ENCODE data around the gene SLC2A11.

SLC2A11 gene

DNA sequence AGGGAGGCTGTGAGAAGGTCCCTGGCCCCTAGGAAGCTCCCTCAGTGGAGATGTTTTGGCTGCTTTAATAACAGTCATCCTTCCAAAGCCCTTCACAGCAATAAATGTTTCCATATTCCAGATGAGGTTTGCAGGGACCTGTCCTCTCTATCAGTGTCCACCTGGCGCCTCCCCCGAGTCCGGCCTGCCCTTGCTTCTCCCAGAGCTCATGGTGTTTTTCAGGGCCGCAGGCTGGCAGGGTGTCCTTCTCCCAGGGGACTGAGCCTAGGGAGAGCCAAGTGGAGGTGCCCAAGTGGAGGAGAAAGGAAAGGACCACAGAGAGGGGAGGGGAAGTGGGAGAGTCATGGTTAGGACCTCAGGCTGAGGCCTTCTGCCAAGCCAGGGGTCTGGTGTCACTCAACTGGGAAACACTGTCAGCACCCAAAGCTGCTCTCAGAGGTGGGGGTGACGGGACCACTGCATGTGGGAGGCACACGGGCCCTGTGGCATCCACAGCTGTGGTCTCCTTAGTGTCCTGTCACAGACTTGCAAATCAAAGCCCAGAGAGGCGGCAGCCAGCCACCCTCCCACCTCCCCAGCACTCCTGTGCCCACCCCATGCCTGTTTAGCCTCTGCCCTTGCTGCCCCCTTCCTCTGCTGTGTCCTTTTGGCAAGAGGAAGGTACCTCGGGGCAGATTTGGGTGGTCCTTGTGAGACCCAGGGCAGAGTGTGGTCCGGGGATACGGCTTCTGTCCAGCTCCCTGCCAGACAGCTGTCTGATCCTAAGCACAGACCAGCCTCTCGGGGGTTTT, 25.3 kb upstream of the SLC2A11 start:
- no peak for DNase-seq (ENCODE audit: low read depth in 2 of 2)

DNA sequence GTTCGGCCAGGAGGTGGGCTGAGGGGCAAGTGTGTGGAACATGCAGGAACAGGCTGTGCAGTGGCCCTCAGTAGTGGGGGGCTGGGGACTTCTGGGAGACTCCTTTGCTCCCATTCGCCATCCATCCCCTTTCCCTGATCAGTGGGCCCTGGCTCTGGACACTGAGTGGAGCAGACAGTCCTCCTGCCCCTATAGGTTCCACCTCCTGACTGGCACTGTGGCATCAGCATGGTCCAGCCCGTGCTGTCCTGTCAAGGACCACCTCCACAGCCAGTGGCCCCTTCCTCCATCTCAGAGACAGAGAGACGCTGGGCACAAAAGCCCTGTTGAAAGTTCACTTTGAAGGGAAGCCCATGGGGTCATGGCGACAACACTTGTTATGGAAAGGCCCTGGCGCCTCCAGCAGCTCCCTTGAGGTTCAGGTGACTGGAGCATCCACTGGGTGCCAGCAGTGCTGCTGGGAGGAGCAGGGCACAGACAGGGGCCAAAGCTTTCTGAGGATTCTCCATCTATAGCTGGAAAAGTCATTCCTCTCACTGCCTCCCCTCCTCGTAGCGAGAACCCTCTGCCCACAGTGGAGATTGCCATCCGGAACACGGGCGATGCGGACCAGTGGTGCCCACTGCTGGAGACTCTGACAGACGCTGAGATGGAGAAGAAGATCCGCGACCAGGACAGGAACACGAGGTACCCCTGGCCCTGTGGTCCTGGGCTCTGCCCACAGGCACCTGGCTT, 24.5 kb upstream of the SLC2A11 start:
- DNase-seq (ENCODE audit: low read depth in 2 of 2): no peak

DNA sequence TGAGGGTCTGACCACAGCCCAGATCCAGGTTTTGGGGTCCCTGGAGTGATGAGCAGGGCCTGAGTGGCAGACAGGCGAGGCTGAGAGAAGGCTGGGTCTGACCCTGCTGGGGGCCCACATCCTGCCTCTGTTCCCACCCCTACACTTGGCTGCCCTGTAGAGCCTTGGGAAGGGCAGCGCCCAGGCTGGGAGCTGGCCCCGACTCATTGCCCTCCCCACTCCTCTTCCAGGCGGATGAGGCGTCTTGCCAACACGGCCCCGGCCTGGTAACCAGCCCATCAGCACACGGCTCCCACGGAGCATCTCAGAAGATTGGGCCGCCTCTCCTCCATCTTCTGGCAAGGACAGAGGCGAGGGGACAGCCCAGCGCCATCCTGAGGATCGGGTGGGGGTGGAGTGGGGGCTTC, 23.8 kb upstream of the SLC2A11 start:
- DNase-seq (ENCODE audit: low read depth in 2 of 2): no peak

DNA sequence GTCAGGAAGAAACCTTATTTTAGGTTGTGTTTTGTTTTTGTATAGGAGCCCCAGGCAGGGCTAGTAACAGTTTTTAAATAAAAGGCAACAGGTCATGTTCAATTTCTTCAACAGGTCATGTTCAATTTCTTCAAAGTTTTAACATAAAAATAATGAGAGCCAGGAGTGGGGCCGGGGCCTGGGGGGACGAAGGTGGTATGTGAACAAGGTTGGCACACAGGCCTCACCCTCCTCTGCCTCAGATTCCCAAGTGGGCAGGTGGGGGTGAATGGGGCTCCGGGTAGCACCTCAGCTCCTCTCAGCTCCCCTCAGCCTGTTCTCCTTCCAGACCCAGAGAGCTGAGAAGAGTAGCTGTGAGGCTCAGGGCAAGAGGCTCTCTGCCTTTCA, 23.3 kb upstream of the SLC2A11 start:
- no peak for DNase-seq (ENCODE audit: low read depth in 2 of 2)

DNA sequence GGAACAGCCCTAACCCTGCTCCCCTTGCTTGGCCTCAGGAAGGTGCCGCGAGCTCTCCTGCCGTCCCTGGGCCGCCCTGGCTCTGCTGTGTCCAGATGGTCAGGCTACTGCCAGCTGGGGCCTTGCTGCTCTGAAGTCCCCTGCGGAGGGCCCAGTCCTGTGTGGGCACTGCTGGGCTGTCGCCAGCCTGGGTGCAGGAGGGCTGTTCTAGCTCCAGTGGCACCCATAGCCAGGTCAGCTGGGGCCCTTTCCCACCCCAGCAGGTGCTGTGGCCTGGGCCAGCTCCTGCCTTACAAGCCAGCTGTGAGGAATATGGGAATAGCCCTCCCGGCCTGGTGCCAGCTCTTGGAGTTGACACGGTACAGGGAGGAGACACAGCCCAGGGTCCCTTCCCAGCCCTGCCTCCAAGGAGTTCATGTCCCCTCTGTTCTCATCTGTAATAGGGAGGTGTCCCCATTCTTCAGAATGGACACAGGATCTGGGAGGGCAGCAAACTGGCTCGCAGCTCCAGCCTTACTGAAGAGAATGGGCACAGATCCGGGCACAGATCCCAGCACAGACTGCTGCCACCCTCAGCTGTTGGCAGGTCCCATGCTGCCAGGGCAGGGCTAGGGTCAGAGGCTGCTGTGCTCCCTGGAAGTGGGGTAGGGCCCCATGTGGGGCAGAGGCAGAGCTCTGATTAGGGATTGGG, 22.7 kb upstream of the SLC2A11 start:
- DNase-seq (ENCODE audit: low read depth in 2 of 2): no peak

DNA sequence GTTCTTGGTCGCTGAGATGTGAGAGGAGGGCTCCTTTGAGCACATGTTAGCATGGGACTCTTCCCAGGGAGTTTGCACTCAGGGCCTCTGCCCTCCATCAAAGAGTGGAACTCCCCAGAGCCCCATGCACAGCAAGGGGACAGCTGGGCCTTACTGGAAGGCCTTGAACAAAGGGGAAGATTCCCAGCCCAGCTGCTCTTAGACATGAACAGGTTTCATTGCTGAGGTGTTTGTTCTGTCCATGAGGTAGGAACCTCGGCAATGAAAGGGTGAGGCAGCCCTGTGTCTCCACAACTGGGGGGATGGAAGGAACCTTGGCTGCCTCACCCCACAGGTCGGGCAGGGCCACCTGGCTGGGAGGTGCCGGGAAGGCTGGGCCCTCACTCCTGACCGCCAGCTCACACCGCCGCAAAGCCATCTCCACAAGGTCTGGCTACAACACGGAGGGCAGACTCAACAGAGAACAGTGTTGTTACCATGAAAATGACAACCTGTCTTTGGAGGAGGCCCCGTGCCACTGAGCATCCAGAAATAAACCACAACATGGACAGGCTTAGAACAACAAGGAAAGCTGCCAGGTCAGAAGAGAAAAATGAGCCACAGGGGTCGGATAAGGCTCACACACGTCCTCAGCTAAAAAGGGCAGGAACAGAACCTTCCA, 22.1 kb upstream of the SLC2A11 start:
- DNase-seq (ENCODE audit: low read depth in 2 of 2): no peak

DNA sequence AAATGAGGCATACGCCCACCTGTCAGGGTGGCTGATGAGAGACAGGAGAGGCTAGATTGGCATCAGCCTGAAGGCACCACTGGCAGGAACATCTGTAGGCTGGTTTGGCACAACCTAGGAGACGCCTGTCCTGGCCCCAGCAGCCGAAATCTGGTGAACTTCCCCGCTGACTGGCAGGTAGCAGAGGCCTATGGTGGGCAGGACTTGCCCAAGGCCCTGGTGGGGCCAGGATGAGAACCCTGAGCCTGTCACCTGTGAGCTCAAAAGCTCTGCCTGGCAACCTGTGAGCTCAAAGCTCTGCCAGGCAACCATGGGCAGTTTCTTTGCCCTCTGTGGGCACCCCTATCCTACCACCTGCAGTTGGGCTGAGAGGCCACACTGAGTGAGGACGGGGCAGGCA, 21.4 kb upstream of the SLC2A11 start:
- no peak for DNase-seq (ENCODE audit: low read depth in 2 of 2)

DNA sequence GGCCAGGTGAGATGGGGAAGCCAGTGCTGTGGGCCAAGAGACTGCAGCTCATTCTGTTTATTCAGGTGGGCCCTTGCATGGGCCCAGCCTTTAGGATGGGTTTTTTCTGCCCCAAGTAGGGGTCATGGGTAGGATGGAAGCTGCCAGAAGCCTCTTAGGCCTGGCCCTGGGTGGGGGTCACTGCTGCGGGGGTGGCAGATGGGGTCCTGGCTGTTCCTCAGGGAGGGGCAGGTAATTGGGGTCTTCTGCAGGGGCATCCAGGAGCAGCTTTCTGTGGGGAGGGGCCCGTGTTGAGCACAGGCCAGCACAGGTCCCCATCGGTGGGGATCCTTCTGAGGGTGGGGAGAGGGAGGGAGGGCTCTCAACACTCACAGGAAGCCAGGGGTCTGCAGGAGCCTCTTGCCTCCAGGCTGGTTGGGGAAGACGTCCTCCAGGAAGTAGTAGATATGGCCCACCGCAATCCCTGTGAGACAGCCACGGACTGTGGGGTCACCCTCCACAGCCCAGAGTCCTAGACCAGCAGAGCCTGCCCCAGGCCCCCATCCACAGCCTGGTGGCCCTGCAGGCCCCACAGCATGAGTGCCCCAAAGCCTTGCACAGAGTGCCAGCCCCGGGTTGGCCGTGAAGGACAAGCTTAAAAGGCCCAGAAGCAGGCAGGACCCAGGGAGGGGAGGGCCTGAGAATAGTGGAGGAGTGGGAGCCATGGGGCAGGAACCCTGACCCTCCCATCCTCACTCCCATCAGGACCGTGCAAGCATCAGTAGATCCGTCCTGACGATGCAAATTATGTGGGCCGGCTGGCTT, 20.8 kb upstream of the SLC2A11 start:
- no peak for DNase-seq (ENCODE audit: low read depth in 2 of 2)

DNA sequence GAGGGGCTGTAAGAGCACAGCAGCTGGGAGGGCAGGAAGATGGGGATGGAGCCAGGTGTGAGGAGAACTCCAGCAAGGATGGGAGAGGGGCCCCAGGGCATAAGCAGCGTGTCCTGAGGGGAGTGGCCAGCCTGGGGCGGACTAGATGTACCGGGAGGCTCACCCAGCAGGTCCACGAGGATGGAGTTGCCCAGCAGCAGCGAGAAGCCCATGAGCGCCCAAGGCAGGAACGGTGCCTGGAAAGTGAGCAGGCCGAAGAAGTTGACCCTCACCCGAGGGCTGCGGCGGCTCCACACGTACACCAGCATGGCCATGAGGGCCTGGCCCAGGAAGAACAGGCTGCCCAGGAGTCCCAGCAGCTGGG, 20.2 kb upstream of the SLC2A11 start:
- no peak for DNase-seq (ENCODE audit: low read depth in 2 of 2)

DNA sequence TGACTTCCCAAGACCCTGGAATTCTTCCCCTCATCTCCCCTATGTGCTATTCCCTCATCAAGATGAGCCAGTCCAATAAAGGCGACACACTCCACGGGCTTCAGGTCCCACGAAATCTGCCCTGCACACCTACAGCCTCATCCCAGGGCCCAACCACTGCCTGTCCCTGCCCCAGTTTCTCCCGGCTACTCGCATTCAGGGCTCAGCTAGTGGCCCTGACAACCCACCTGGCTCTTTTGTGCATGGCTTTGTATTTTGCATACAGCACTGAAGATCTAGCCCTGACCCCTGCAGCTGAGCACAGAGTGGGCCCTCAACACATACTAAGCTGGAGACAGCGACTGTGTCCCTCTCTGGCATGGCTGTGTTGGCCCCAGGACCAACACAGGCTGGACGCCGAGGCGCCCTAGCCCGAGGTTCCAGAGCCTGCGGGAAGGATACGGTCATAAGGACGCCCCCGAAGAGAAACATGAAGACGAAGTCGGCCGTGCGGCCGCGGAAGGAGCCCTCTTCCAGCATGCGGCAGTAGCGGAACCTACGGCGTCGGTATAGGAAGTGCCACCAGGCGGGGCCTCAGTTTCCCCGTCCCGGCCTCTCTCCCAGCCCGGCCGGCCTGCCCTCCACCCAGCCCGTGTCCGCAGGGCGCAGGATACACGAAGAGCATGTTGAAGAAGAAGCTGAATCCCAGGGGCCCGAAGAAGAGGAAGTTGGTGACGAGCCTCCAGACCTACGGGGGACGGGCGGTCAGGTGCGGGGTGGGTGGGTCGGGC, 19.6 kb upstream of the SLC2A11 start:
- DNase-seq (ENCODE audit: low read depth in 2 of 2): no peak

DNA sequence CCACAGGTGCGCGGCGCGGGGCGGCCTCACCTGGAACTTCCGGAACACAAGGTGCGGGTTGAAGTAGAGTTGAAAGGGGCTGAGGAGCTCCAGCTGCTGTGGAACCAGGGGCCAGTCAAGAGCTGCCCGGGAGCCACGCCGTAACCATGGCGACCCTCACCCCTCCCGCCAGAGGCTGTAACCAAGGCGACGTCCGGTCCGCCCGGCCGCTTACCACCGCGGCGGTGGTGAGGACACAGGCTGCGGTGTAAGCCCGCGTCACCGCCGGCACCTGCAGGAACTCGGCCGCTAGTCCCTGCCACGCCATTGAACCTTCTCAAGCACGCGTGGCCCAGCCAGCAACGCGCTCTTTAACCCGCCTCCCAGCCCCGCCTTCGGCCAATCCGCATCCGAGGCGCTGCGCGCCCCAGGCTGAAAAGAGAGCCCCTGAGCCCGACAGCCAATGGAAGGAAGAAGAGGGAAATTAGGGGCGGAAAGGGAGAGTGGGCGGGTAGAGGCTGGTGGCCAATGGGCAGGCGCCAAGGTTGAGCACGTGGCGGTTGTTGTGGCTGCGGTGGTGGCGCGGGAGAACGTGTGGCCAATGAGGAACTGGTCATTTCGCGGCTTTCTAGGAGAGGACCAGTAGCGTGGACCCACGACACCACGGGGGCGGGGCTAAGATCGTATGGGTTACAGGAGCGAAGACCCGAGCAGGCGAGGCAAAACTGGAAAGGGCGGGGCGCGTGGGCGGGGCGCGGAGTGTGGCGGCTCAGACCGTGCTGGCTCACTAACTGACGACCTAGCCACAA, 18.8 kb upstream of the SLC2A11 start, which contains the start of gene DERL3:
Gene DERL3, minus strand, starts transcription at position 326 of the 788 bp plus-strand sequence. Its CDS starts 19 bp downstream, at position 307.
- DNase-seq (ENCODE audit: low read depth in 2 of 2): peak; percentile 92

DNA sequence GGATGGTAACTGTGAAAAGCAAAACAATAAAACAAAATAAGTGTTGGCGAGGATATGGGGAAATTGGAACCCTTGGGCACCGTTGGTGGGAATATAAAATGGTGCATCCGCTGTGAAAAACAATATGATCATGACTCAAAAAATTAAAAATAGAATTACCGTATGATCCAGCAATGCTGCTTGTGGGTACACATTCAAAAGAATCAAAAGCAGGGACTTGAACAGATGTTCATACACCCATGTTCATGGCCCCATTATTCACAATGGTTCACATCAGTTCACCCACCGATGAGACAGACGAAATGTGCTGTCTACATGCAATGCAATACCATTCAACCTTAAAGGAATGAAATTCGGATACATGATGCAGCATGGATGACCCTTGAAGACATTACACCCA, 17.6 kb upstream of the SLC2A11 start:
- DNase-seq (ENCODE audit: low read depth in 2 of 2): no peak

DNA sequence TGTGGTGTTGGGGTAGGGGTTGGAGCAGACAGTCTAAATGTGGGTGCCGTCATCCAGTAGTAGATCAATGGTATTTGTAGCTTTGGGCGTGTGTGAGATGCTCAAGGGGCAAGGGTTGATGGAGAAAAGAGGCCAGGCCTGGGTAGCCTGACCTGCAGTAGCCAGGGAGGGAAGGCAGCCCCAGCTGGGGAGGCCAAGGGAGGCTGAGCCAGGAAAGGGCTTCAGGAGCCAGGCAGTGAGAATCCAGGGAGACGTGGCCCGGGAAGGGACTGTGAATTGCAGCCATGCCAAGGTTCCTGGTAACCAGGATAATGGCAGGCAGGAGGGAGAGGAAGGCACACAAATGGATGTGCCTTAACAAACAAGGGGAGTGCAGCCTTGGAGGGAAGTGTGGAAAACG, 16.4 kb upstream of the SLC2A11 start:
- no peak for DNase-seq (ENCODE audit: low read depth in 2 of 2)

DNA sequence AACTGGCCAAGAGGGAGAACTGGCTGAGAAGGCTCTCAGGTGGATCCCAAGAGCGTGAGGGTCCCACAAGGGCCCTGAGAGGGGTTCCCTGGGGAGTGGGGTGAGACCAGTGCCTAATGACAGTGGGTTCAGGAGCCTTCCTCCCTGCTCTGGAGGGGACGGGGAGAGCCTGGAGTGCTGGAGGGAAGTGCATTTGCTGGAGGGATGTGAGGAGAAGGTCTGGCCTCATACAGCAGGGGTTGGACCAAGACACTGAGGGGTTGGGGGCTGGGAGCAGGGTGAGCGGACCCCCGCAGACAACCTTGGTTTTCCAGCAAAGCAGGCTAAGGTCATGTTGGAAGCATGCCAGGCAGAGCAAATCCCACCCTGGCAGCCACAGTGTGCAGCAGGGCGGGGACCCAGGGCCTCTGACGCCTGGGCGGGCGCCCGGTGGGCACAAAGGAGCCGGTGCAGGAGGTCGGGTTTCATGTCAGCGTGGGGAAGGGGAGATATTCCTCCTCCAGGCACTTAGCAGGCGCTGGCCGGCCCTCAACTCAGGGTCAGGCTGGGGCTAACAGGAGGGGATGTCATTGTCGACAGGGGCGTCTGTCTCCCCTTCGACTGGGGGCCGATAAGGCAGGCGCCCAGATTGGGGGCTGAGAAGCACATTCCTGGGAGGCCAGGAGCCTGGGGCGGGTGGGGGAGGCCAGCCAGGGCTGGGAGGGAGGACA, 15.8 kb upstream of the SLC2A11 start:
- no peak for DNase-seq (ENCODE audit: low read depth in 2 of 2)

DNA sequence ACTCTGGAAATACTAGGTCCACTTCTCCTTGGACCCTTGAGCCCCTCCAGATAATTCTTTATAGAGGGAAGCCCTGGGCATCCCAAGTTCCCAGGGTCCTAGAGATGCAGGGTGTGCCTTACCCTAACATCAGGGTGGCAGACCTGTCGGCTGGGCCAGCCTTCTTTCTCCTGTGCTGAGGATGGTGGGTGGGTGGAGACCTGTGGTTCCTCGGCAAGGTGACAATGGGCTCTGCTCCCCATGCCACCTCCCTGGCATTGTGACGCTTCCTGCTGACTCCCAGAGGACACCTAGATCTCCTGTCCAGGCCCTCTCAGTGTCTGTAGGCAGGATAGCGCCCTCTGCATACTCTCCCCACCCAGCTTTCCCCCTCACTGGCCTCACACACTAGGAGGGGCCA, 15.1 kb upstream of the SLC2A11 start:
- no peak for DNase-seq (ENCODE audit: low read depth in 2 of 2)

DNA sequence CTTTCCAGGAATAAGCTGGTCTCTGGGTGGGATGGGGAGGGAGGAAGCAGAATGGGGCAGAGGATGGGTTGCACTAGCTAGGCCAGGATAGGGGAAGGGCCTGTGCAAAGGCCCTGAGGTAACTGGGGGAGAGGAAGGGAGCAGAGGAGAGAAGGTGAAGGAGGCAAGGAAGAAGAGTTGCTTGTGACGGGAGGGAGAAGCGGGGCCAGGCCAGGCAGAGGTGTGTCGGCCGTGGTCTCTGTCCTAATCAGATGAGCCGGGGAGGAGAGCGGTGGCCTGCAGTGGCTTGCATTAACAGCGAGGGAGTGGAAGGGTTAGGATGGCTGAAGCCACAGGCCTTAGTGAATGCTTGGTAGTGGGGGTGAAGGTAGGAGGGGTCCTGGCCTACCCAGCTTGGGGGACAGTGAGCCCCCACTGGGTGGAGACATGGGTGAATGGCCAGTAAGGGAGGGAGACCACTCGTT, 12.9 kb upstream of the SLC2A11 start:
- DNase-seq (ENCODE audit: low read depth in 2 of 2): no peak

DNA sequence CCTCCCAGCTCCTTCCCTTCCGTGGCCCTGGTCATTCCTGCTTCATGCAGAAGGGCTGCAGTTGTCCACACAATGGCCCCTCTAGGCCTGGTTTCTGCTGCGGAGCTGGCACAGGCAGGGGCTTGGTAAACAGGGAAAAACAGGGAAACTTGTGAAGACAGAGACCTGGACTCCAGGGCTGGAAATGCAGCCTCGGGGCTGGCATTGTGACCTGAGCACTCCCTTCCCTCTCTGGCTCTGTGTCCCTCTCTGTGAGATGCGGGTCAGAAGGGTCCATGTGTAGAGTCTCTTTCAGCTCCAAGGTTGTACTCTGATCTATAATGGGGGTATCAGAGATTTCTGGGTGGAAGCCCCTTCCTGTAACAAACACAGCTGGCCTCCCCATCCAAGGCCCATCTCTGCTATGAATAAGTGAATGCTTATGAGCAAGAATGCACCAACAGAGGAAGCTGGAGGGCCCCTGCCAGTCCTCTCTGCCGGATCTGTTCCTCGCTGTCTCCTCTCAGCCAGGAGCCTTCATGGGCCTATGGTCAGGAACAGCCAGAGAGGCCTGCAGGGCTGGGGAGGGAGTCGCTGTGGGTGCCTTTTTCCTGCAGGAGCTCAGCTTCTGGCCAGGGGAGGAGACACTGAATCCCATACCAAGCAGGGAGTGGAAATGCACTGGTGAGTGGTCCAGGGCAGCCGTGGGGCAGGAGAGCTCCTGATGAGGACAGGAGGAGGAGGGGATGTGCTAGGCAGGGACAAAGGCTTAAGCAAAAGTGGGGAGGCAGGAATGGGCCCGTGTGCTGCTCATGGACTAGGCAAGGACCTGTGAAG, 12.2 kb upstream of the SLC2A11 start:
- DNase-seq (ENCODE audit: low read depth in 2 of 2): no peak

DNA sequence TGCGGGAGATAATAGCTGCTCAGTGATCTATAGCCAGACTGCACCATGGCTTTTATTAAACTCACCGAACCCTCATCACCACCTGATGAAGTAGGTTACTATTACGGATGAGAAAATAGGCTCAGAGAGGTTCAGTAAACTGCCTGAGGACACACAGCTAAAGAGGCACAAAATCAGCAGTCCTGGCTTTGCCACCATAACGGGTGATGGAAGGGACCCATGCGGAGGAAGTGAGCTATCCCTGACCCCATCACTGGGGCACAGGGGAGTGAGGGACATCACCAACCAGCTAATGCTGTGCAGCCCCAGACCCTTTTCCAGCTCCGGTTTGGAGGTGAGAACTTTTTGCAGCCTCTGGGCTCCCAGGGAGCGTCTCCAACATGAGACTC, 11.6 kb upstream of the SLC2A11 start:
- DNase-seq (ENCODE audit: low read depth in 2 of 2): no peak
